WI38 (cell line): ENCODE results near the gene CCDC33.

Source experiments
- H3K4me3 ChIP-seq: 2 replicates; pipeline ENCODE4 v1.5.1; 2011; ENCODE audit warnings: low read depth, mild to moderate bottlenecking, control low read depth, low read length
- TF ChIP-seq, protein P1 (sequence below): IDR thresholded peaks from 2 replicates; pipeline ENCODE4 v1.5.1; 2012; ENCODE audit warnings: low read depth, mild to moderate bottlenecking, control low read depth, low read length

The CCDC33 gene

DNA sequence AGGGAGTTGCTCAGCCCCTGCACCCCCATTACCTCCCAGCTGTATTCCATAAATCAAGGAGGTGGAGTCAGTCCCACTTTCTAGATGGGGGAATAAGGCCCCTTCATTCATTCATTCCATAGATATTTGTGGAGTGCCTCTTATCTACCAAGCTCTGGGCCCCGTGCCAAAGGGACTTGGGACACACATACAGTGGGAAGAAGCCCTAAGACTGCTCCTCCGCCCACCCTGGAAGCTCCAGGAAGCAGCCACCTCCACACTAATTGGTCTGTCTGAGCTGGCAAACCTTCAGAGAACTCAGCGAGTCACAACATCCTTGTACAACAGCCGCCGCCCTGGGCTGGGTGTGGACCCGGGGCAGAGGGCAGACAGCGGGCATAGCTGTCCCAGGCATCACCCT lies 40.0 kb upstream of the CCDC33 start:
- TF ChIP-seq, protein P1, sequence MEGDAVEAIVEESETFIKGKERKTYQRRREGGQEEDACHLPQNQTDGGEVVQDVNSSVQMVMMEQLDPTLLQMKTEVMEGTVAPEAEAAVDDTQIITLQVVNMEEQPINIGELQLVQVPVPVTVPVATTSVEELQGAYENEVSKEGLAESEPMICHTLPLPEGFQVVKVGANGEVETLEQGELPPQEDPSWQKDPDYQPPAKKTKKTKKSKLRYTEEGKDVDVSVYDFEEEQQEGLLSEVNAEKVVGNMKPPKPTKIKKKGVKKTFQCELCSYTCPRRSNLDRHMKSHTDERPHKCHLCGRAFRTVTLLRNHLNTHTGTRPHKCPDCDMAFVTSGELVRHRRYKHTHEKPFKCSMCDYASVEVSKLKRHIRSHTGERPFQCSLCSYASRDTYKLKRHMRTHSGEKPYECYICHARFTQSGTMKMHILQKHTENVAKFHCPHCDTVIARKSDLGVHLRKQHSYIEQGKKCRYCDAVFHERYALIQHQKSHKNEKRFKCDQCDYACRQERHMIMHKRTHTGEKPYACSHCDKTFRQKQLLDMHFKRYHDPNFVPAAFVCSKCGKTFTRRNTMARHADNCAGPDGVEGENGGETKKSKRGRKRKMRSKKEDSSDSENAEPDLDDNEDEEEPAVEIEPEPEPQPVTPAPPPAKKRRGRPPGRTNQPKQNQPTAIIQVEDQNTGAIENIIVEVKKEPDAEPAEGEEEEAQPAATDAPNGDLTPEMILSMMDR = no peak
- H3K4me3 ChIP-seq = no peak overlapping the region

DNA sequence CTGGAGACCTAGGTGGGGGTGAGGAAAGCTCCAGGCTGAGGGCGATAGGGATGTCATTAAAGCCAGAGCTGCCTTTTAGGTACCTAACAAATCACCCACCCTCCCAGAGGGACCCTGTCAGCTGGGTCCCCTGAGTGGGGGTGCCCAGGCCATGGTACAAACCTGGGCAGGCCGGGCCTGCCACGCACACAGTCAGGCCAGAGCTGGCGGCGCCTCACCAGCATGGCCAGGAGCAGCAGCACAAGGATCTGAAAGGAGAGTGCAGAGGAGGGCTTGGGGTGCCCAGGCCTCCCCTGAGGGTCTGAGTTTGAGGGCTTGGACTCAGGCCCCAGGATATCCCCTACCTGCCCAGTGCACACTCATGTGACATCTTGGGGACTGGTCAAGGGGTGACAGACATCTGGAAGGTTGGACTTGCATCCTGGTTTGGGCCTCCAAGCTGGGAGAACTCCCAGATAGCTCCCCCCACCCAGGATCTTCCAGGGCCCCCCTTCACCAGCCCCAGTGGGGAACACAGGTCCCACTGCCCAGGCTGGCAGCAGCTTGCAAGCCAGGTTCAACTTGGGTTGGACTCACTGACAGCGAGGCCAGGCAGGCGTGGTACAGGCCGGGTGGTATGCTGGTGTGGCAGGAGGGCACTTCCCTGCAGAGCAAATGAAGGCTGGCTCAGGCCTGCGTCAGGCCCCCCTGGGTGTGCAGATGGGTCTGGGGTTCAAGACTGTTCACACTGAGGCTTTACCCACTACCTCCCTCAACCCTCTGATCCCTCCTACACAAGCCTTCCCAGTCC lies 38.8 kb upstream of the CCDC33 start:
- TF ChIP-seq, protein P1 = no peak
- H3K4me3 ChIP-seq = no peak overlapping the region

DNA sequence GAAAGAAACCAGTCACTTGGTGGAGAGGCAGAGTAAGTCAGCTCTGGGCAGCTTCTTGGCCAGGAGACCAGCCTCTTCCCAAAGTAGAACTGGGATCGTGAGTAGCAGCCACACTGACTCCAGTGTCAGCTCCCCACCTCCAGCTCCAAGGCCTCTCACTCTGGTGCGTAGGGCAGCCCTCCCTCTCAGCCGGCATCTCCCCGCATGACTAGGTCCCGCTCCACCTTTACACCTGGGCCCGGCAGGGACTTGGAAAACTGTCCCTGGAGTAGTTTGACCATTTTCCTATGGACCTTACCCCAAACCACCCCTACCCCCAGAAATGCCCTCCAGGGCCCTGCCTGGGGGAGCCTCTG lies 36.9 kb upstream of the CCDC33 start:
- H3K4me3 ChIP-seq = no peak overlapping the region
- TF ChIP-seq, protein P1 = no peak

DNA sequence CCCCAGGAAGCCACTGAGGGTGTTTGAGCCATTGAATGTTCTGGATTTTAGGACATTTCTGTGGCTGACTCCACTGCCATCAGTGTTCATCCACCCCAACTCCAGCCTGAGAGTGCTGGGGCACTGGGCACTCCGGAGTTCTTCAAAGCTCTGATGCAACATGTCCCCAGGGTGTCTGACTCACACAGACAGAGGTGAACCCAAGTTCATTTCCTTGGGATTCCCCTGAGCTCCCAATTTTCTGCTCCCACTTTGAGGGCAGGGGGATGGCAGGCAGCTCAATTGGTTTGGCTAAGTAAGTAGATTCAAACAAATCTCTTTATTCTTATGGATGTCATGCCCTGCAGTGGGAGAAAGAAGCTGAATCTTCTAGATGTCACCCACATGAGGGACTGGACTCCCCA lies 35.7 kb upstream of the CCDC33 start:
- no peak overlapping the region for H3K4me3 ChIP-seq
- TF ChIP-seq, protein P1 = no peak

DNA sequence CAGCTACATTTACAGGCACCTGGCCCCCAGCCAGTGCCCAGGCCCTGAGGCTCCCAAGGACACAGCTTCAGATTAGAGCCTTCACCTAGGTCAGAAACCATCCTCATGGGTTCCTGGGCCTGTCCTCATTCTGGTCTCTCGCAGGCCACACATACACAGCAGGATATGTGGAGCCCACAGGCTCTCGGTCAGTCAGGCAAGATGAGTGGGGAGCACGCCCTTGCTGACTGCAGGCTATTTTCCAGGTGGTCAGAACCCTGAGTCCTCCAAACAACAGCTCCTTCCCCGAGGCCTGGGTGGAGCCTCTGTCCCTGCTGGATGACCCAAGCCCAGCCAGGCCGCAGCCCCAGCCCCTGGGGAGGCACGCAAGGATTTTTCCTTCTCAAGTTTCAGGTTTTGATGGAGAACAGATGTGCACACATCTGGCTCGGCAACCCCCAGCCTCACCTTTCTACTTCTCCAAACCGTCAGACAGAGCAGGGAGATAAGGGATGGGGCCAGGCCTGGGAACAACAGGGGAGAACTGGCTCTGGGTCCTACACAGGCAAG lies 35.2 kb upstream of the CCDC33 start:
- TF ChIP-seq, protein P1 = no peak
- H3K4me3 ChIP-seq = no peak overlapping the region

DNA sequence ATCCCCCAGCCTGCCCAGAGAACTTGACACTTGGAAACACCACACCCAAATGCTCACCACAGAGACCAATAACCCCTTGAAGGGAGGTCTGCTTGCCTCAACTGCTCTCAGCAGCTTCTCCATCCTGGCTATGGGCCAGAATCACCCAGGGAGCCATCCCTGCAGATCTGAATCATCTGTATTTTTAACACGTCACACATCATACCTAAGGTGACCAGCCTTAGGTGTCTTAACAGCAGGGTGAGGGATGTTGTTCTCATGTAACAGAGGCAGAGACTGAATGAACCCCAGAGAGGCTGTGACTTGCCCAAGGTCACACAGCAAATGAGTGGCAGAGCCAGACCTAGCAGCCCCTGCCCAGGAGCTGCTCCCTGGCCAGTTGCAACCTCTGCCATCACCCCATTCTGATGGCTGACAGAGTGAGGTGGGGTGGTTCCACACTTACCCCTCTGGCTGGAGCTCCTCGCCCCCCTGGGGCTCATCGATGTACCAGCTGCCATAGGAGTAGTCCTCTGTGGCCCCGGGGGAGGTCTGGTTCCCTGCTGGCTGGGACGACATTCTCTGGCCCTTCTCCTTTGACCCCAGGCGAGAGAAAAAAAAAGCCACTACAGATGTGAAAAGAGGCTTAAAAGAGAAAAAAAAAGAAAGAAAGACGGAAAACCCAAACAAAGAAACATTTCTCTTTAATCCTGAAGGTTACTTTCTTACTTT lies 34.3 kb upstream of the CCDC33 start:
- H3K4me3 ChIP-seq = no peak overlapping the region
- TF ChIP-seq, protein P1 = no peak
